GM20000 (cell line): ENCODE data around the gene RARRES1.

Experiments used
- DNase-seq: peaks from one replicate; pipeline ENCODE4 v3.0.0; 2012; ENCODE audit warnings: low spot score
- CTCF ChIP-seq: IDR thresholded peaks from 2 replicates; pipeline ENCODE4 v1.5.1; 2012; ENCODE audit warnings: mild to moderate bottlenecking, control low read depth; ENCODE audit errors: extremely low read depth, missing control alignments

Gene RARRES1

GRCh38 chr3:158770741-158771350, 38.6 kb upstream of the RARRES1 start:
- no peak for TF ChIP-seq CTCF
- DNase-seq: no peak

GRCh38 chr3:158769952-158770740, 37.9 kb upstream of the RARRES1 start:
- DNase-seq: no peak

GRCh38 chr3:158769549-158769948, 37.3 kb upstream of the RARRES1 start:
- no peak for TF ChIP-seq CTCF

More at GRCh38 chr3:158769952-158770740, 37.9 kb upstream of the RARRES1 start:
- TF ChIP-seq CTCF: no peak

GRCh38 chr3:158768881-158769543, 36.8 kb upstream of the RARRES1 start:
- no peak for TF ChIP-seq CTCF
- DNase-seq: no peak

More at GRCh38 chr3:158769549-158769948, 37.3 kb upstream of the RARRES1 start:
- DNase-seq: no peak

- no peak for DNase-seq
- no peak for TF ChIP-seq CTCF
Observed at GRCh38 chr3:158768361-158768787, 36.1 kb upstream of the RARRES1 start.

- DNase-seq: no peak
- no peak for TF ChIP-seq CTCF
Observed at GRCh38 chr3:158766364-158766763, 34.1 kb upstream of the RARRES1 start.

- DNase-seq: no peak
- no peak for TF ChIP-seq CTCF
Observed at GRCh38 chr3:158765518-158766205, 33.4 kb upstream of the RARRES1 start.
